HepG2 (cell line): Measurements from ENCODE around the gene SLC28A1. TPM values are rescaled to one million over a fixed set of nuclear protein-coding genes. Genes with fewer than 3 reads are reported as not detected.

Experiments
- NFKBIZ ChIP-seq: IDR thresholded peaks from 2 replicates; pipeline ENCODE4 v1.6.1; 2018; ENCODE audit warnings: missing genetic modification reagents, missing compliant biosample characterization
- NR2C2 ChIP-seq: sonication (generic); formaldehyde crosslinking; IDR thresholded peaks from 2 replicates; pipeline ENCODE4 v1.4.0; 2020; ENCODE audit warnings: missing genetic modification reagents, mild to moderate bottlenecking, moderate library complexity, borderline replicate concordance
- SALL1 ChIP-seq: sonication (generic); formaldehyde crosslinking; IDR thresholded peaks from 2 replicates; pipeline ENCODE4 v1.8.0; 2022; ENCODE audit warnings: mild to moderate bottlenecking, missing genetic modification reagents
- ZBTB8A ChIP-seq: sonication (generic); formaldehyde crosslinking; IDR thresholded peaks from 2 replicates; pipeline ENCODE4 v1.4.0; 2020; ENCODE audit warnings: mild to moderate bottlenecking, low read depth, missing genetic modification reagents, borderline replicate concordance
- ZFP62 ChIP-seq: sonication (generic); formaldehyde crosslinking; IDR thresholded peaks from 2 replicates; pipeline ENCODE4 v1.4.0; 2020; ENCODE audit warnings: missing genetic modification reagents
- ZNF253 ChIP-seq: sonication (generic); formaldehyde crosslinking; IDR thresholded peaks from 2 replicates; pipeline ENCODE4 v1.8.0; 2022; ENCODE audit warnings: mild to moderate bottlenecking, missing genetic modification reagents, borderline replicate concordance
- ZNF329 ChIP-seq: sonication (generic); formaldehyde crosslinking; IDR thresholded peaks from 2 replicates; pipeline ENCODE4 v1.9.0; 2021; ENCODE audit warnings: low read depth, mild to moderate bottlenecking, missing genetic modification reagents
- ZNF512 ChIP-seq: sonication (generic); formaldehyde crosslinking; IDR thresholded peaks from 2 replicates; pipeline ENCODE4 v1.4.0; 2020; ENCODE audit warnings: mild to moderate bottlenecking, missing genetic modification reagents
- ZNF646 ChIP-seq: sonication (generic); formaldehyde crosslinking; IDR thresholded peaks from 2 replicates; pipeline ENCODE4 v1.9.0; 2021; ENCODE audit warnings: mild to moderate bottlenecking, missing genetic modification reagents
- ZNF678 ChIP-seq: sonication (generic); formaldehyde crosslinking; IDR thresholded peaks from 2 replicates; pipeline ENCODE4 v1.4.0; 2020; ENCODE audit warnings: mild to moderate bottlenecking, missing genetic modification reagents
- ZNF777 ChIP-seq: sonication (generic); formaldehyde crosslinking; IDR thresholded peaks from 2 replicates; pipeline ENCODE4 v1.4.0; 2020; ENCODE audit warnings: missing genetic modification reagents
- polyA plus RNA-seq, 8 experiments: library from polyadenylated mRNA; depleted of rRNA in 3 of 8; stranded (reverse) in 7 of 8; unstranded in 1 of 8; fragments of >200 nt; fragmentation: Illumina TruSeq in 4 of 8; extraction: Trizol in 4 of 8; gene quantifications; 2 replicates each; pipeline versions ENCODE4 v1.2.1 to v1.2.3, GENCODE V29; 2011 to 2016; ENCODE audit warnings: low read depth in 4 of 8, missing spikeins in 1 of 8, mixed read lengths in 1 of 8; ENCODE audit not compliant: insufficient read depth in 1 of 8
- total RNA-seq, 5 experiments: library from RNA; depleted of rRNA; stranded (reverse); fragments of >200 nt; fragmentation: Illumina TruSeq; extraction: Trizol; gene quantifications; 2 replicates each; pipeline ENCODE4 v1.2.3, GENCODE V29; 2016; ENCODE audit warnings: low read depth in 1 of 5
- TF ChIP-seq, protein P1 (sequence below): IDR thresholded peaks from 2 replicates; pipeline ENCODE4 v1.4.0; 2020; ENCODE audit warnings: mild to moderate bottlenecking, missing genetic modification reagents
- TF ChIP-seq, protein P2 (sequence below): sonication (generic); formaldehyde crosslinking; conservative IDR thresholded peaks from 2 replicates; pipeline ENCODE4 v1.5.0; 2020; ENCODE audit warnings: missing genetic modification reagents

SLC28A1 gene
- total and polyA plus RNA-seq, 2 of the 13 experiments (the other 11 are each of a cell fraction or from before 2014, with no cell fraction given): 0.31 to 5.8 TPM

- TF ChIP-seq, protein P1, sequence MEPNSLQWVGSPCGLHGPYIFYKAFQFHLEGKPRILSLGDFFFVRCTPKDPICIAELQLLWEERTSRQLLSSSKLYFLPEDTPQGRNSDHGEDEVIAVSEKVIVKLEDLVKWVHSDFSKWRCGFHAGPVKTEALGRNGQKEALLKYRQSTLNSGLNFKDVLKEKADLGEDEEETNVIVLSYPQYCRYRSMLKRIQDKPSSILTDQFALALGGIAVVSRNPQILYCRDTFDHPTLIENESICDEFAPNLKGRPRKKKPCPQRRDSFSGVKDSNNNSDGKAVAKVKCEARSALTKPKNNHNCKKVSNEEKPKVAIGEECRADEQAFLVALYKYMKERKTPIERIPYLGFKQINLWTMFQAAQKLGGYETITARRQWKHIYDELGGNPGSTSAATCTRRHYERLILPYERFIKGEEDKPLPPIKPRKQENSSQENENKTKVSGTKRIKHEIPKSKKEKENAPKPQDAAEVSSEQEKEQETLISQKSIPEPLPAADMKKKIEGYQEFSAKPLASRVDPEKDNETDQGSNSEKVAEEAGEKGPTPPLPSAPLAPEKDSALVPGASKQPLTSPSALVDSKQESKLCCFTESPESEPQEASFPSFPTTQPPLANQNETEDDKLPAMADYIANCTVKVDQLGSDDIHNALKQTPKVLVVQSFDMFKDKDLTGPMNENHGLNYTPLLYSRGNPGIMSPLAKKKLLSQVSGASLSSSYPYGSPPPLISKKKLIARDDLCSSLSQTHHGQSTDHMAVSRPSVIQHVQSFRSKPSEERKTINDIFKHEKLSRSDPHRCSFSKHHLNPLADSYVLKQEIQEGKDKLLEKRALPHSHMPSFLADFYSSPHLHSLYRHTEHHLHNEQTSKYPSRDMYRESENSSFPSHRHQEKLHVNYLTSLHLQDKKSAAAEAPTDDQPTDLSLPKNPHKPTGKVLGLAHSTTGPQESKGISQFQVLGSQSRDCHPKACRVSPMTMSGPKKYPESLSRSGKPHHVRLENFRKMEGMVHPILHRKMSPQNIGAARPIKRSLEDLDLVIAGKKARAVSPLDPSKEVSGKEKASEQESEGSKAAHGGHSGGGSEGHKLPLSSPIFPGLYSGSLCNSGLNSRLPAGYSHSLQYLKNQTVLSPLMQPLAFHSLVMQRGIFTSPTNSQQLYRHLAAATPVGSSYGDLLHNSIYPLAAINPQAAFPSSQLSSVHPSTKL: peak; percentile 76
- TF ChIP-seq ZNF646 (CRISPR knock-in tag) (0 out of 2 replicates have a peak, but pooled peaks have one; percentile 19), ZNF512 (CRISPR knock-in tag) (no peak), SALL1 (CRISPR knock-in tag) (peak; percentile 76), ZNF329 (no peak), ZNF678 (CRISPR knock-in tag) (no peak), ZNF777 (CRISPR knock-in tag) (no peak), NFKBIZ (no peak), NR2C2 (CRISPR knock-in tag) (0 out of 2 replicates have a peak, but pooled peaks have one; percentile 41), ZFP62 (no peak), ZBTB8A (CRISPR knock-in tag) (no peak), ZNF253 (no peak)
- TF ChIP-seq, protein P2, sequence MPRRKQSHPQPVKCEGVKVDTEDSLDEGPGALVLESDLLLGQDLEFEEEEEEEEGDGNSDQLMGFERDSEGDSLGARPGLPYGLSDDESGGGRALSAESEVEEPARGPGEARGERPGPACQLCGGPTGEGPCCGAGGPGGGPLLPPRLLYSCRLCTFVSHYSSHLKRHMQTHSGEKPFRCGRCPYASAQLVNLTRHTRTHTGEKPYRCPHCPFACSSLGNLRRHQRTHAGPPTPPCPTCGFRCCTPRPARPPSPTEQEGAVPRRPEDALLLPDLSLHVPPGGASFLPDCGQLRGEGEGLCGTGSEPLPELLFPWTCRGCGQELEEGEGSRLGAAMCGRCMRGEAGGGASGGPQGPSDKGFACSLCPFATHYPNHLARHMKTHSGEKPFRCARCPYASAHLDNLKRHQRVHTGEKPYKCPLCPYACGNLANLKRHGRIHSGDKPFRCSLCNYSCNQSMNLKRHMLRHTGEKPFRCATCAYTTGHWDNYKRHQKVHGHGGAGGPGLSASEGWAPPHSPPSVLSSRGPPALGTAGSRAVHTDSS (CRISPR knock-in tag): no peak
These were observed at the start of gene SLC28A1 (continued) for GRCh38 chr15:84883916-84884781.
